ENCODE data around the gene POLR3GL.

DNA sequence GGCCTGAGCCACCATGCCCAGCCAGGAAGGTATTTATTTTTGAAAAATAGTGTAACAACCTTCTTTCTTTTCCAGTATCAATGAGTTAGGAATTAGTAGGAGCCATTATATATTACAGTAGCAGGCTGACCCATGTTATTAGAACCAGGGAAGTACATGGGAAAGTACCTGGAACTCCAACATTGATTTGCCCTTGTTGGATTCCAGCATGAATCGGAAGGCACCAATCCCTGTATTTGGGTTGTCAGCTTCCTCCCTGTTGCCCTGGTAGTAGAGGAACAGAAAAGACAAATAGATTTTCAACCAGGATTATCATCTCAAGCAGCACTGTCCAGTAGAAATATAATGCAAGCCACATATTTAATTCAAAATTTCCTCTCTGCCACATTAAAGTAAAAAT lies 27.1 kb upstream of the POLR3GL start:
- TF ChIP-seq EP300 (IDR thresholded peaks at IDR 0.05): no peak
- TF ChIP-seq POLR2A (IDR thresholded peaks at IDR 0.05): no peak
- TF ChIP-seq, protein P1, sequence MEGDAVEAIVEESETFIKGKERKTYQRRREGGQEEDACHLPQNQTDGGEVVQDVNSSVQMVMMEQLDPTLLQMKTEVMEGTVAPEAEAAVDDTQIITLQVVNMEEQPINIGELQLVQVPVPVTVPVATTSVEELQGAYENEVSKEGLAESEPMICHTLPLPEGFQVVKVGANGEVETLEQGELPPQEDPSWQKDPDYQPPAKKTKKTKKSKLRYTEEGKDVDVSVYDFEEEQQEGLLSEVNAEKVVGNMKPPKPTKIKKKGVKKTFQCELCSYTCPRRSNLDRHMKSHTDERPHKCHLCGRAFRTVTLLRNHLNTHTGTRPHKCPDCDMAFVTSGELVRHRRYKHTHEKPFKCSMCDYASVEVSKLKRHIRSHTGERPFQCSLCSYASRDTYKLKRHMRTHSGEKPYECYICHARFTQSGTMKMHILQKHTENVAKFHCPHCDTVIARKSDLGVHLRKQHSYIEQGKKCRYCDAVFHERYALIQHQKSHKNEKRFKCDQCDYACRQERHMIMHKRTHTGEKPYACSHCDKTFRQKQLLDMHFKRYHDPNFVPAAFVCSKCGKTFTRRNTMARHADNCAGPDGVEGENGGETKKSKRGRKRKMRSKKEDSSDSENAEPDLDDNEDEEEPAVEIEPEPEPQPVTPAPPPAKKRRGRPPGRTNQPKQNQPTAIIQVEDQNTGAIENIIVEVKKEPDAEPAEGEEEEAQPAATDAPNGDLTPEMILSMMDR (IDR thresholded peaks at IDR 0.05): no peak

Data from gastroesophageal sphincter (tissue), 3 donors.